HepG2 (cell line): ENCODE results near the gene IL1RL2. TPM values are rescaled to one million over a fixed set of nuclear protein-coding genes. Genes with fewer than 3 reads are reported as not detected.

Experiments used
- CREB3 ChIP-seq: sonication (generic); formaldehyde crosslinking; IDR thresholded peaks from 2 replicates; pipeline ENCODE4 v1.5.0; 2020; ENCODE audit warnings: missing genetic modification reagents
- EEA1 ChIP-seq: sonication (generic); formaldehyde crosslinking; IDR thresholded peaks from 2 replicates; pipeline ENCODE4 v1.5.1; 2020; ENCODE audit warnings: mild to moderate bottlenecking, missing genetic modification reagents, borderline replicate concordance
- KDM4B ChIP-seq: sonication (generic); formaldehyde crosslinking; IDR thresholded peaks from 2 replicates; pipeline ENCODE4 v1.4.0; 2020; ENCODE audit warnings: missing genetic modification reagents
- KMT2A ChIP-seq: sonication (generic); formaldehyde crosslinking; IDR thresholded peaks from 2 replicates; pipeline ENCODE4 v1.4.0; 2020; ENCODE audit warnings: missing genetic modification reagents
- MLXIP ChIP-seq: sonication (generic); formaldehyde crosslinking; IDR thresholded peaks from 2 replicates; pipeline ENCODE4 v1.9.0; 2021; ENCODE audit warnings: missing genetic modification reagents, borderline replicate concordance
- NFIC ChIP-seq: IDR thresholded peaks from 2 replicates; pipeline ENCODE4 v1.6.1; 2012; ENCODE audit warnings: mild to moderate bottlenecking, low read length, inconsistent platforms
- POGK ChIP-seq: sonication (generic); formaldehyde crosslinking; conservative IDR thresholded peaks from 2 replicates; pipeline ENCODE4 v1.8.0; 2022; ENCODE audit warnings: mild to moderate bottlenecking, moderate library complexity, missing genetic modification reagents
- POLR2G ChIP-seq: fragments of 200-400 bp; formaldehyde crosslinking; IDR thresholded peaks from 2 replicates; pipeline ENCODE4 v1.6.1; 2018; ENCODE audit warnings: mild to moderate bottlenecking, low read depth, low read length, moderate library complexity
- SP4 ChIP-seq: sonication (generic); formaldehyde crosslinking; IDR thresholded peaks from 2 replicates; pipeline ENCODE4 v1.8.1; 2023; ENCODE audit warnings: mild to moderate bottlenecking, missing genetic modification reagents
- YY1 ChIP-seq: IDR thresholded peaks from 2 replicates; pipeline ENCODE4 v1.6.1; 2011; ENCODE audit warnings: low read length, low read depth, moderate library complexity, mild to moderate bottlenecking; ENCODE audit not compliant: insufficient read depth, insufficient replicate concordance
- ZBTB1 ChIP-seq: sonication (generic); formaldehyde crosslinking; IDR thresholded peaks from 2 replicates; pipeline ENCODE4 v1.4.0; 2020; ENCODE audit warnings: missing genetic modification reagents, borderline replicate concordance
- ZBTB38 ChIP-seq: sonication (generic); formaldehyde crosslinking; IDR thresholded peaks from 2 replicates; pipeline ENCODE4 v1.5.1; 2020; ENCODE audit warnings: mild to moderate bottlenecking, missing genetic modification reagents
- ZFP91 ChIP-seq: sonication (generic); formaldehyde crosslinking; IDR thresholded peaks from 2 replicates; pipeline ENCODE4 v1.9.0; 2022; ENCODE audit warnings: missing genetic modification reagents, mild to moderate bottlenecking, borderline replicate concordance
- ZNF563 ChIP-seq: sonication (generic); formaldehyde crosslinking; IDR thresholded peaks from 2 replicates; pipeline ENCODE4 v1.8.0; 2022; ENCODE audit warnings: mild to moderate bottlenecking, moderate library complexity, missing genetic modification reagents
- ZNF614 ChIP-seq: IDR thresholded peaks from 2 replicates; pipeline ENCODE4 v1.6.1; 2018; ENCODE audit warnings: missing biosample characterization, missing genetic modification reagents, inconsistent platforms, borderline replicate concordance
- ZNF687 ChIP-seq: sonication (generic); formaldehyde crosslinking; IDR thresholded peaks from 2 replicates; pipeline ENCODE4 v1.5.1; 2020; ENCODE audit warnings: mild to moderate bottlenecking, missing genetic modification reagents, moderate library complexity
- ZSCAN21 ChIP-seq: sonication (generic); formaldehyde crosslinking; IDR thresholded peaks from 2 replicates; pipeline ENCODE4 v1.8.0; 2022; ENCODE audit warnings: mild to moderate bottlenecking, missing genetic modification reagents, moderate library complexity, borderline replicate concordance
- polyA plus RNA-seq, 8 experiments: library from polyadenylated mRNA; depleted of rRNA in 3 of 8; stranded (reverse) in 7 of 8; unstranded in 1 of 8; fragments of >200 nt; fragmentation: Illumina TruSeq in 4 of 8; extraction: Trizol in 4 of 8; gene quantifications; 2 replicates each; pipeline versions ENCODE4 v1.2.1 to v1.2.3, GENCODE V29; 2011 to 2016; ENCODE audit warnings: low read depth in 4 of 8, missing spikeins in 1 of 8, mixed read lengths in 1 of 8; ENCODE audit not compliant: insufficient read depth in 1 of 8
- total RNA-seq, 5 experiments: library from RNA; depleted of rRNA; stranded (reverse); fragments of >200 nt; fragmentation: Illumina TruSeq; extraction: Trizol; gene quantifications; 2 replicates each; pipeline ENCODE4 v1.2.3, GENCODE V29; 2016; ENCODE audit warnings: low read depth in 1 of 5

IL1RL2 gene
- total and polyA plus RNA-seq, 2 of the 13 experiments (the other 11 are each of a cell fraction or from before 2014, with no cell fraction given), result 0.03 TPM; not detected in 1

- TF ChIP-seq MLXIP (no peak), EEA1 (CRISPR knock-in tag) (0 out of 2 replicates have a peak, but pooled peaks have one; percentile 55), ZFP91 (CRISPR knock-in tag) (no peak), YY1 (peak; percentile 6), ZNF614 (CRISPR knock-in tag) (no peak), ZNF563 (CRISPR knock-in tag) (0 out of 2 replicates have a peak, but pooled peaks have one; percentile 48), ZSCAN21 (CRISPR knock-in tag) (peak; percentile 59; the same call in 1 of the 2 replicates), ZBTB1 (CRISPR knock-in tag) (no peak), NFIC (no peak), KDM4B (CRISPR knock-in tag) (no peak), CREB3 (CRISPR knock-in tag) (no peak), POGK (CRISPR knock-in tag) (0 out of 2 replicates have a peak, but pooled peaks have one; percentile 15), SP4 (no peak; the same call in 1 of the 2 replicates), POLR2G (no peak), ZNF687 (peak; percentile 55; the same call in 1 of the 2 replicates), KMT2A (CRISPR knock-in tag) (no peak), ZBTB38 (CRISPR knock-in tag) (peak; percentile 86)
These were observed 48.2 kb downstream of the IL1RL2 start (continued) for GRCh38 chr2:102235042-102235473.
